Stimulated activated CD8-positive, alpha-beta memory T cell treated with anti-CD3 and anti-CD28 coated beads, Interleukin-12 subunit alpha, Interleukin-12 subunit beta, amount 100 ng/mL, for 24 hours (primary cell): ENCODE data around the gene SLC4A1AP.

ENCODE experiments used
- DNase-seq: peaks from one replicate; pipeline ENCODE4 v3.0.0-alpha.2; 2020; ENCODE audit errors: extremely low read depth

Gene SLC4A1AP

DNA sequence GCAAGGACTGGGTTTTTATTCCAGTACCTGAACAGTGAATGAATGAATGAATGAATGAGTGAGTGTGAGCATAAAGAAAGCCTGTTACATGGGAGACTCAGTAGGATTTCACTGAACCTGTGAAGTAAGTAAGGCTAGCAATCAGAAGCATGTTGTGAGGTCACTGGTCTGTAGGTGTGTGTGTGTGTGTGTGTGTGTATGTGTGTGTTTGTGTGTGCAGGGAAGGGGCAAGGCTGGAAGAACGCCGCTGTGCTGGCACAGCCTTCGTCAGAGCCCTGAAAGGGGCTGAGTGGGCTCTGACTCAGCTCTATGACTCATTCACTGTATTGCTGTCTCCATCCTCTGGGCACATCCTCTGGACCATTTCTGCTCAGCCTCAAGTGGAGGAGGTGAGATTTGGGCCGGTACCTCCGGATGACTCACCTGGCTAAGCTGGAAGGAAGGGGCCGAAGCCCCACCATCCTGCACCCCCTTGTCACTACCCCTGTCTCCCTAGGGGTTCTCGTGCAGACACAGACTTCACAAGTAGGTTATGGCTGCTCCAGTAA is 56.4 kb downstream of the SLC4A1AP start:
- no peak for DNase-seq

DNA sequence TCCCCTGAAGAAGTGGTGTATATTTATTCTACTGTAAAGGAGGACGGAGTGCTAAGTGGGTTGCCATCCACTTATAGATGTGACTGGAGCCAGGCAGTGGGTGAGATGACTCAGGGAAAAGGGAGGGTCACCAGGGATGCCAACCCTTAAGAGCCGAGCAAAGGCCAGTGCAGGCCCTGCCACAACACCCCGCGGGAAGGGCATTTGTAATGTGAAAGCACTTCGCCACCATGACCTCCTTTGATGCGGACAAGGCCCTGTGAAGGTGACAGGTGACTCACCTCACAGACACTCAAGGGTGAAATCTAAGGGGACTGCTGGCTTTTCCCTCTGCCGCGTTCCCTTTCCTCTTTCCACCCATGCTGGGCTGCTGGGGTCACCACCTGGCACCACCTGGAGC is 57.6 kb downstream of the SLC4A1AP start:
- no peak for DNase-seq

DNA sequence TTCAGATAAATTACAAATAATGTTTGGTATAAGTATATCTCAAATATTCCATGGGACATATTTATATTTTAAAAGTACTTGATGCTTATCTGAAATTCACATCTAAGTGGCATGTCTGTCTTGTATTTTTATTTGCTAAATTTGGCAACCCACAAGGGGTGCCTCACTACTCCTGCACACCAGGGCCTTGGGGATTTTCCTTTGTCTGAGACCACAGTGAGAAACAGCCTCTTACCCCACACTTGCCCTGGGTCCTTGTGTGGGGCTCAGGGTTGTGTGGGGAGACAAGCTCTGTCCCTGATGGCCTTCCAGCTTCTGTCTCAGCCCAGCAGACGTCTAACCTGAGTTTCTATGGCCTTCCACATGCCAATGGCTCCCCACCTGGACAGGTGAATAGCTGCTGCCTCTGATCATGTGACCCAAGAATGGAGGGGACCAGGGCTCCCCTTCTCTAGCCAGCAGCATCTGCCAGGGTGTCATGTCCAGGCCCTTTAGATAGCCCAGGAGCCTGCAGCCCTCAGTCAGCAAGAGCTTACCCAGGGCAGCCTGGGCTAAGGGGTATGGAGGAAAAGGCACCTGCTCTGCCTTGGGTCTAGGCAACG is 58.3 kb downstream of the SLC4A1AP start:
- no peak for DNase-seq

DNA sequence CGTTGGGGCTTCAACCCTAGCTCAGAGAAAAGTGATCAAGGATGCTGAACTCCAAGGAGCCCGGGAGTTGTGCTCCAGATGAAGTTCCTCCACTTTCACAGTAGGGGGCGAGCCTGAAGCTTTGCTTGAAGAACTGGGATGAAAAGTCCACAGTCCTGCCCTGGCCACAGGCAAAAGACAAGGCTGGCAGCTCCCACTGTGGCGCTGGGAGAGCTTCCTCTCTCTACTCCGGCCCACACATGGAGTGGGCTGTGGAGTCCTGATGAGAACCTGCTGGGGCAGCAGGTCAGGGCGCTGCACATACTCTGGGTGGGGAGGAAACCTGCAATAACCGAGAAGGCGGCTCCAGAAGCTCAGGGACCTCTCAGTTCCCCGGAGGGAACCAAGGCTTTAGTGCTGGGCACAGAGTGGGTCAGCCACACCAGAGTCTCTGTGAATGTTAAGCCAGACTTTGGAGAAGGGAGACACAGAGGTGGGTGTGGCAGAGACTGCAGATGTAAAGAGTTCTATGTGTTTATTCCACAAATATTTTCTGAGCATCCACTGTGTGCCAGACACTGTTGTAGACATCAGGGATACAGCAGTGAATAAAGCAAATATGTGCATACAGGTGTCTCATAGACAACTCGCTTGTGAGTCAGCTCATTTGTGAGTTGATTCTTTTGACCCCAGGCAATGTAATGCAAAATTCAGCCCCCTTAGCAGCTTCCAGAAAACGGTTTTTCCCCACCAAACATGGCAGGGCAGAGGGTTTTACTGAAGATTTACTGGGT is 59.9 kb downstream of the SLC4A1AP start:
- no peak for DNase-seq

DNA sequence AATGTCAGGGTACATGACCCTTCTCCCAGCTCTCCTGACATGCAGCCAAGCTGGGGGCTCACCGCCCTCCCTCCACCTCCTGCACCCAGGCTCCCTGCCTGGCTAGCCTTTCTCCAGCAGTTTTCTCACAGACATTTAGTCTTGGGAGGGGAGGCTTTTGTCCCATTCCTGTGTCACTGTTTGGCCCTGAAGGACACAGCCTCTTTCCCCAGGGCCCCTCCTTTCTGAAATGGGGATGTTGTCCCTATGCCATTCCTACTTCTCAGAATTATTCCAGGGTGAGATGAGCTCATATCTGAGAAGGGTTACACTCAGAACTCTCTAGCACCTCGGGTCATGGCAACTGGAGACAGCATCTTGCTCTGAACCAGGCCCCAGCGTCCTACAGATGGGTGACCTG is 60.5 kb downstream of the SLC4A1AP start:
- no peak for DNase-seq

DNA sequence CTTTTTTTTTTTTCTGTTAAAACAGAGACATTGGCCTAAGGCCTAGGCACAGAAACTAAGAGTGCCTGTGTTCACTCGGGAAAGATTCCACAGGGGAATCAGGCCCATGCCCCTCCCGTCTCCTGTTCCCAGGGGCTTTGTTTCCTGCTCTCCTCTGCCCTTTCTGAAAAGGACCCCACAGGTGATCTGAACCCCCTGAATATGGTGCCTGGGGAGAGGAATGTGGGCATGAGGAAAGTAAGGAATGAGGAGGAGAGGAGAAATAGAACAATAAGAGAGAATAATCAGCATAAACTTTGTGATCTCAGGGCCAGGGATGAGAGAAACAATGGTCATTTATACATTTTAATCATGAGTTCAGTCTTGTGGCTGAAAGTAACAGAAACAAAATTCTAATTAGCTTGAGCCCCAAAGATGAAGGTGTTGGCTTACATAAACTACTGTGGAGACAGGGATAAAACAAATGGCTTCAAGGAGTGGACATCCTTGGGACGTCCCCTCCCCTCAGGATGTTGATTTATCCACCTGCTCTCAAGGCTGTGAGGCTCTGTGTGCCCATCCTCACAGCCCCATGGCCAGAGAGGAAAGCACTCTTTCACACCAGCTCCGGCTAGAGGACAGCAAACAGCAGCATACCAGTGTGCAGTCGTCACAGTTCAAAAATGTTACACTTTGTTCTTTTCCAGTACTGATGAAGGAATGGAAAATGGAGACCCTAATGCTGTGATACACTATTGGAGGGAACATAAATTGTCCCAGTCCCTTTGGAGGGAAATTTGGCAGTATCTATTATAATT is 61.4 kb downstream of the SLC4A1AP start:
- DNase-seq: no peak

DNA sequence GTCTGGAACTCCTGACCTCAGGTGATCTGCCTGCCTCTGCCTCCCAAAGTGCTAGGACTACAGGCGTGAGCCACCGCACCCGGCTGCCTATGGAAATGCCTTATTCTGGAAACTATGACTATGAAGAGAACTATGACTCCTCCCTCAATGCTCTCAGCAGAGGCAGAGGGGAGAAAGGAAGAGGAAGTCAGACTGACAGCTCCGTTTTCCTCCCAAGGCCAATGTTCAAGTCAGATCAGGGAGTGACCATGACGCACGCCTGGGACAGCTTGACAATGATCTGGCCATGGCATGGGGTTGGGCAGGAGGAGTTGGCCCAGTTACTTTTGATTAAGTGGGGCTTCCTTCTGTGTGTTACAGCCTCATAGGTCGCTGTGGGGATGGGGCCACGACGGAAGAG is 63.6 kb downstream of the SLC4A1AP start:
- no peak for DNase-seq

DNA sequence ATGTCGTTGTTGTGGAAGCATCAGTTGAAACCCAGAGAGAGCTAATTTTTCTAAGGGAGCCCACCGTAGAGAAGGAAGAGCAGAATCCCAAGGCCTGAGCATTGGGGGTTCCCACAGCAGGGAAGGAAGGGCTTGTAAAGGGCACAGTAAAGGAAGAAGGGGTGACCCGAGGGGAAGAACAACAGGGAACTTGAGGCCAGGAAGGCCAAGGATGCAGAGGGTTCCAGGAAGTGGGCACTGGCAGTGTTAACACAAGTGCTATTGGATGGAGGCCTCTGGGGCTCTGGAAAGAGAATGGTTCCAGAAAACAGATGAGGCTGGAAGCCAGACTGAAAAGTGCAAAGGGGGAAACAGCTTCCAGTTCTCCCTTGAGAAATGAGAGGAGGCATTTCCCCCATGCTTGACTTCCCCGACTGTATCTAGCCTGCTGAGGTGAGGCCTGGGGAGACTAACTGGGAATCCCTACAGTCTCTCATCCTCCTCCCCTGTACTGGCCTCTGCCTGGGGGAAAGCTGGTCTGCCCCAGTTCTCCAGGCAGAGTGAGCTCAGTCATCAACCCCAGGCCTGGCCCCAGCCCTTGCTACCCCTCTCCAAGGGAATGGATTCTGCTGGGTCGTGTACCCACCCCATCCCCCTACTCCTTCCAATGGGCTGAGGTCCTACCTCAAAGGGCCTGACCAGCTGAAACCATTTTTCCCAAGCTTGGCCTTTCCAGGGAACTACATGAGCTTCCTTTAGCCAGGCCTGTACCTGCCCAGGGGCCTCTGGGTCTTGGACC is 64.6 kb downstream of the SLC4A1AP start:
- DNase-seq: no peak

DNA sequence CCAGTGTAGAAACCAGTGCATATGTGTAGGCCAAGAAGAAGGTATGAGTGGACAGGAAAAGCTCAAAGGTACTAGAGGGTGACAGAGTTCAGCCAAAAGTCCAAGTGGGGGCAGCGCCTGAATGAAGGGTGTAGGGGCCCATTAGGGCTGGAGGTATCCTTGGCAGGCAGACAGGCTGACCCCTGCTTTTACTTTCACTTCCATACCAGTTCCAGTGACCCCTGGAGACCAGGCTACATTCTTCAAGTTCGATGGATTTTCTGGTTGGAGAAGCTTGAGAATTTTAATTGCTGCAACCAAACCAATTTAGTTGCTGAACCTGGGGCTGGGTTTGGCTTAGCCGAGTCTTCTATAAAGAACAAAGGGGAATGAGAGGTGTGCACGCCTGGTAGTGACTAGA is 65.5 kb downstream of the SLC4A1AP start:
- no peak for DNase-seq

DNA sequence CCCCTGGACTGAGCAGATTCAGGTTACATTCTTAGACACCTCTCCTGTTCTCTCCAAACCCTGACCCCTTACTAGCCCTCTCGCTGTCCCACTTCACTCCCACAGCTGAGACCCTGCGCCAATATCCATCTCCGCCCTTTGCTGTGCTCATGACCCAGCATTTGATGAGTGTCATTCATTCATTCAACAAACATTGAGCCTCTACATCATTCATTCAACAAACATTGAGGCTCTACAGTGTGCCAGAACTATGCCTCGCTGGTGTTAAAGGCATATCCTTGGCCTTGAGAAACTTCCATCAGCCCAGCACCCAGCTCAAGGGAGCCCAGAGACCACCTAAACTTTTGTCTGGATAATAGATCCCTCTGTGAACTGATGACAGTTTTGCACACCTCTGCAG is 65.9 kb downstream of the SLC4A1AP start:
- no peak for DNase-seq

DNA sequence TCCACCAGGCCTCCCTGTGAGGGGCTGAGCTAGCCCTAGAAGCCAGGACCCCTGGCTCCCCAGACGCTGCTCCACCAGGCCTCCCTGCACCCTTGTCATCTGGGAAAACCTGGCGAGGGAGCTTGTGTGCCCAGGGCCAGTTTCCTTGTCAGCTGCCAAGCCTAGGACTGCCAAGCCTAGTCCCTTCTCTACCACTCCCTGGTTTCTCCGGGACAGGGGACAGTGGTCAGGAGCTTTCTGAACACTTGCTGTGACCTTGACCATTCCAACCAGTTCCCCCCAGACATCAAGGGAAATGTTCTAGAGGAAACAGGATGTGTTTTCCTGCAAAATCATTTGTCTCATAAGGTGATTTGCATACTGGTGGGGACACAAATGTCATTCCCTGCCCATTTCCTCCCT is 66.6 kb downstream of the SLC4A1AP start:
- DNase-seq: no peak

DNA sequence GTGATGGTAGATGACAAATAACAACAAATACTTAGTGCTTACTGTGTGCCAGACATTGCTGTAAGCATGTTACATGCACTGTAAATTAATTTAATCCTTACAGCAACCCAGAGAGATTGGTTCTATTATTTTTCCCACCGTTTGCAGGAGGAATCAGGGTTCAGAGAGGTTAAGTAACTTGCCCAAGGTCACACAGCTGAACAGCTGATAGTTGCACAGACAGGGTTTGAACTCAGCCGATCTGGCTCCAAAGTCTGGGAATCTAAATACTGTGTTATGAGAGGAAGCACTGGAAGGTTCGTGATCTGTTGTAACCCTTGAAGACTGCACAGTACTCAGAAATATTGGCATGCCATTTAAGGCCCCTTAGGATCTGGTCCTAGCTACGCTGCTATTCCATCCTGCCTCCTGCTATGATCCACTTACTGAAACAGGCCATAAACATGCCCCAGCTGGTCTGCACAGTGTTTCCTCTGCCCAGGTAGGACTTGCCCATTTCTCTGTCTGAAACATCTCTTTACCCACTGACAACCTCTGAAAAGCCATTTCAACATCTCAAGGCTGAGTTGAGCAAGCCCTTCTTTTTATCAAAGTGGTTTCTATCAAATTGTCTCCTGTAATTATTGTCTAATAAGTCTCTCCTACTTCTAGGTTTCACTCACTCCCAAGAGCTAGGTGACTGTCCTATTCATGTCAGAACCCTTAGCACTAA is 67.4 kb downstream of the SLC4A1AP start:
- DNase-seq: no peak

DNA sequence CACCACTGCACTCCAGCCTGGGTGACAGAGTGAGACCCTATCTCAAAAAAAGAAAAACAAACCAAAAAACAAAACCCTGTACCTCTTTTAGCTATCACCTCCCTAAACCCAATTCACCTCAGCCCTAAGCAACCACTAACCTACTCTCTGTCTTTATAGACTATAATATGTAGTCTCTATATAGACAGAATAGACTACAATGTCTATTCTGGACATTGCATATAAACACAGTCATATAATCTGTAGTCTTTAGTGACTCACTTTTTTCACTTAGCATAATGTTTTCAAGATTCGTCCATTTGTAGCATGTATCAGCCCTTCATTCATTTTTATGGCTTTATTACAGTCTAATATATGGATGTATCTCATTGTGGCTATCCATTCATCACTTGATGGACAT is 70.6 kb downstream of the SLC4A1AP start:
- DNase-seq: no peak

DNA sequence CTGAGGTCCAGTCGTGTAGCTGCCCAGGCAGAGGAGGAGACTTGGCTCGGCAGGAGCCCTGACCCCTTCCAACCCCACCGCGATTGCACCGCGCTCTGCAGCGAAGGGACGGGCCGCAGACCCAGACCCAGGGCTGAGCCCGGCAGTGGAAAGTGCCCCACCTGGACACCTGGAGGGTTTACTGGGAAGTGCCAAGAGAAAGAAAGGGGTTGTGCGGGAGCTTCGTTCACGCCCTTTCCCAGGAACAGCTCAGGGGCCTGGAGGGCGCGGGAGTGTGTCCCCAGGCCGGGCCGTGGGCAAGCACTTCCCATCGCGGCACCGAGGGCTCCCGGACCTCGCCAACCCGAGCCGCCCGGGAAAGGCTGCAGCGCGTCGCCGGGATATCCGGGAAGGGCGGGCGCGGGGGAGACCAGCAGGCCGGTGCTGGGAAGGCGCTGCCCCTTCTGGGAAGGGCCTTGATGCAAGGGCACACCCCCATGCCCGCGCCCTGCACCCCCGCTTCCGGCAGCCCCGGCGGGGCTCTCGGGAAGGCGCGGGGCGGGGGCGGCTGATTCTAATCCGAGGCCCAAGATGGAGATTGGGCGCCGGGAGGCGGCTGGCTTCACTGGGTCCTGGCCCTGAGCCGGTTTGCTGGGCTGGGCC is 71.7 kb downstream of the SLC4A1AP start:
- peak; percentile 28 for DNase-seq

DNA sequence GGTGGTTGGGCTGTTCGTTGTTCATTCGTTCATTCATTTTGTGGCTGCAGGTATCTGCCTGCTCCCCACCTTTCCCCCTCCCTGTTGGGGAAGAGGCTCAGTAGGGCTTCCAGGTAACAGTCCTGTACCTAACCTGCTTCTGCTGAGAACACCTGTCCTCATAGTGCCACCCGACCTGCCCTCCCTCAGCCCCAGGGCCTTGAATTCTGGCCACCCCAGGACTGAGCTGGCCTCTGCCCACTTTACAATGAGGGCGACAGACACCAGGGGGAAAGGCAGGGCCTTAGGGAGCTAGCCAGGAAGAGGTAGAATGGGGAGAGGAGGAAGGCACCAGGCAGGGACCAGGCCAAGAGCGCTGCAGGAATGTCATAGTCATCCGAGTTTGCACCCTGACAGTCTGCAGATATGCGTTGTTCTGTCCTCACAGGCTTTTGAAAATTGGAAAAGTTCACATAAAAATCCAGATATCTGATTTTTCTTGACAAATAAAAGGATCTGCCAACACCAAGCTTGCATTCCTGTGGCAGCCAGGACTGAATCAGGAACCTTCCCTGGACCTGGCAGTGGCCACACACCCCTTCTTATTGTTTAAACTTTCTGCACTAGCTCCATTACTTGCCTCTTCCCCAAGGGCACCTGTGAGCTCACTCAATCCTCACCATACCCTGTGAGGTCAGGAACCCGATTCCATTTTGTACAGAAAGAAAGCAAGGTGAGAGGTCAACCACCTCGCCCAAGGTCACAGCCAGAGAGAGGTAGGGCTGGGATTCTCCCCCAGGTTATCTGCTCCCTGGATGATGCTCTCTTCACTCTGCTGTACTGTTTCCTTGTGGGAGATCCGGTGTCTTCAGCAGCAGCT is 72.6 kb downstream of the SLC4A1AP start:
- no peak for DNase-seq

DNA sequence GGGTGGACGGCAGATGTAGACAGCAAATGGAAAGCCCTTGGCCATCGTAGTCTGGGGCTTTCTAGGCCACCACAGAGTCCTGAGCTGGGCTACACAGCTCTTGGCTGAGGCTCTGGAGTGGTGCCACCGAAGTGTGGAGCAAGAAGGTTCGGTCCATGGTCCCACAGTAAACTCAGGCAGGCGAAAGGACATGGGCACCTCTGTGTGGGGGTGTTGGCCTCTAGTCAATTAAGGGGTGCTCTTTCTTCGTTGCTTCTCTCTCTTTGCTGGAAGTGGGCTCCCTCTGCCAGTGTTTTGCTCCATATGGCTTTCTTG is 73.2 kb downstream of the SLC4A1AP start:
- DNase-seq: no peak

DNA sequence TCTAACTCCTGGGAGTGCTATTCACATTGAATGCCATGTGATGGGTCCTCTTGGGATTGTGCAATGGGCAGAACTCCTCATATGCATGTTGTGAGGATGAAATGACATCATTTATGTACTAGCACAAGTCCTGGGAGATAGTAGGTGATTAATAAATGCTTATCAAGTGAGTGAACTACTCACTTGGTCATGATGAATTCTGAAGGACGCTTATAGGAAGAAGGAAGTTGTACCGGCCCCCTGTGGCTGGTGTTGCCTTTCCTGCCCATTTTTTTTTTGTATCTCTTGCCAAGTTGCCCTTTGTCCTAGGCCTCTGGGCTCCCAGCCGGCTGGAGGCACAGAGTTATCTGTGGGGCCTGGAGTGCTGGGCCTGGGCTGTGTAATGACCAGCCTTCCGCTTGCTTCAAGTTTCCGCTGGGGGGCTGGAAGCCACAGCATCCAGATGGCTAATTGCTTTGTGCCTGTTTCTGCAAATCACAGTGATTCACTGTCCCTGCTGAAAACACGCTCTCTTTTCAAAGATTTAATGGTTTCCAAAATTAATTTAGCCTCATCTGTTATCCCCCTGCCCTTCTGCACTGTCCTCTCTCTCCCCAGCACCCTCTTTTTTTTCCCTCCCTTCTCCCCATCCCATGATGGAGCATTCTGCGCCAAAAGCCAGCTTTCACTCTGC is 74.1 kb downstream of the SLC4A1AP start:
- no peak for DNase-seq

DNA sequence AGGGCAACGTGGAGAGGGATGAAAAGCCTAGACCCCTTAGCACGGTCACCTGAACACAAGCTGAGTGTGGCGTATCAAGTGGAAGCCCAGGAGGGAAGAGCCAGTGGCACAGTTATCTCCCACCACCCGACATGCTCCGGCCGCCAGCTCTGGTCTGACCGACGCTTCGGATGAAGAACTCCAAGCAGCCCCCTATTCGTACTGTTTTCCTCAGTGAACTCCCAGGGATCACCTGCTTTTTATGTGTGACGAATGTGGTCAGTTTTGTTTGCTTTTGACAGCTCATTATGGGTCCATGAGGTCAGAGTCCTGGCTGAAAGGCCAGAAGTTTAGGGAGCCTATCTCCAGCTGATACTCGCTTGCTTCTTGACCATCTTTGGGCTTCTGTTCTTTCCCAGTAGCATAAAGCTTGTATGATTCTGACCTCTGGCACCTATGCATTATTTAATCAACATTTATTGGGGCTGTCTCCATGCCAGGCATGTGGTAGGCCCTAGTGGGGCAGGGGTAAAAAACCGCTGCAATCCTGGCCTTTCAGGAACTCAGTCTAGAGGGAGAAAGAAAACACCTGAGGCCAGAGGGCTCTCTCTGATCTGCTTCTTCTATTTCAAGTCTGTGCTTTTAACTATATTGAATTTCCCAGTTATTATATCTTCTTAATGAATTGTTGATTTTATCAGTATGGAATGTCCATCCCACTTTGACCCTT is 74.8 kb downstream of the SLC4A1AP start:
- no peak for DNase-seq

DNA sequence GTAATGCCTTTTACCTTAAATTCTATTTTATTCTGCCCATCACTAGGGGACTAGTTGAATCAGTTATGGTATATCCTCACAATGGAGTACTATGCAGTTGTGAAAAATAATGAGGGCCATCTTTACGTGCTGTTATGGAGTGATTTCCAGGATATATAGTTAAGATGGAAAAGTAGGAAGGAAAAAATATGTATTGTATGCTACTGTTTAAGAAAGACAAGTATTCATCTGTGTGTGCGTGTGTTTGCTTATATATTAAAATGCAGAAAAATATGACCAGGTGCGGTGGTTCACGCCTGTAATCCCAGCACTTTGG is 75.3 kb downstream of the SLC4A1AP start:
- DNase-seq: no peak
